Activated naive CD4-positive, alpha-beta T cell treated with Interleukin-2 at 50 U/mL for 16 hours (primary cell): ENCODE results near the gene MED13L.

Experiments used
- DNase-seq: peaks from one replicate; pipeline ENCODE4 v3.0.0-alpha.2; 2020

Gene MED13L

GRCh38 chr12:116076399-116076798 is 201.1 kb downstream of the MED13L start:
- DNase-seq = no peak

DNA sequence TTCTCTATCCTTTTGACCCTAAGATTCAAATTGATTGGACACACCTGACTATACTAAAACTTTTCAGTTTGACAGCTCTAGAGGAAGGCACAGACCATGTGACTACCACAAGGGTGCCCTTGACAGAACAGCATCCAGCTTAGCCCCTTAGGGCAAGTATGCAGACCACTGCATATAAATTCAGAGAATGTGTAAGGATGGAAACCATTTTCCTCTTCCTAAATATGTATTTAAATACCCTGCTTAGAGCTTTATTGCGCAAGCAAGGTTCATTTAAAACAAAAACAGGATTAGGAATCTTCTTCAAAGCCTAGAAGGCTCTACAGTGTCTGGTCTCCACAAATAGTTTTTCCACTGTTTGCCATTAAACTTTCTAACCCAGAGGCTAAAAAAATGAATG is 202.8 kb downstream of the MED13L start:
- no peak for DNase-seq

DNA sequence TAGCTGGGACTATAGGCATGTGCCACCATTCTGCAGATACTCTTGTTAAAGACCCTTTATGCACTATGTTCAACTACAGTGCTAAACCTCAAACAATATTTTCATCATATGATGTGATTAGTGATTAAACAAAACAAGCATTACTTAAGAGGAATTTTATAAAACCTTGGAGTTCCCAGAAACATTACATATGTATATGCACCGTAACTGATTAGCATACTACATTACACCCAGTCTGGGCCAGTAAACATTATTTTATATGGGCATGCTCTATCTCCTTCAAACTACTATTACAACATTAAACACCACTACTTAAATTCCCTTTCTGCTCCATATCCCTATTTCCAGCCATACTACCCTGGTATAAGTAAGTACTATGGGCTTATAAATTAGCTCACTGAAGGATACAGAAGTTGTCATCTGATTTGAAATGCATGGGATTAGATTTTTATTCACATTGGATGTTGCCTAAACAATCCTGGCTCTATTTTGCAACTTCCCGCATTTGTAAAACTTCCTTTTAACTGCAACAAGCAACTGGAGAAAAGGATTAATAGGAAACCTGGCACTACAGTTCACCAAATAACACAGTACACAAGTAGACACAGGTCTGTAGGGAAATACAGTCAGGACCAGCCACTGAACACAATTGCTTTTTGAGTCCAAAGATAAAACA is 205.8 kb downstream of the MED13L start:
- DNase-seq = no peak

GRCh38 chr12:116070444-116070843 is 207.0 kb downstream of the MED13L start:
- DNase-seq = no peak

DNA sequence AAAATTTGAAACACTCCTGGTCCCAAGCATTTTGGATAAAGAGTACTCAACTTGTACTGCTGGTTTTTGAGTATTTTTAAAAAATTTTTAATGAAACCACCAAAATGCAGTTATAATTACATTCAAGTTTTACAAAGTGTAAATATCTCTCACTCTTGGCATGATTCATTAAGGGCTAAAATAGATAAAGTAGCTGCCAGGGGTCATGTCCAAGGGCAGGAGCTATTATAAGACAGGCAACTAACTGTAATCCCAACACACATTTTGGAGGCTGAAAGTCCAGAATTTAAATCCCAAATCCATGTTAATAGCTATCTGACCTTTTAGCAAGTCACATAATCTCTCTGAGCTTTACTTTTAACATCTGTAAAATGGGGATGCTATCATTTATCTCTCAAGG is 207.6 kb downstream of the MED13L start:
- no peak for DNase-seq

- DNase-seq = no peak
Measured at GRCh38 chr12:116068853-116069252, 208.6 kb downstream of the MED13L start.

- no peak for DNase-seq
Measured at GRCh38 chr12:116068371-116068770, 209.1 kb downstream of the MED13L start.

GRCh38 chr12:116067892-116068291 is 209.6 kb downstream of the MED13L start:
- DNase-seq = no peak

DNA sequence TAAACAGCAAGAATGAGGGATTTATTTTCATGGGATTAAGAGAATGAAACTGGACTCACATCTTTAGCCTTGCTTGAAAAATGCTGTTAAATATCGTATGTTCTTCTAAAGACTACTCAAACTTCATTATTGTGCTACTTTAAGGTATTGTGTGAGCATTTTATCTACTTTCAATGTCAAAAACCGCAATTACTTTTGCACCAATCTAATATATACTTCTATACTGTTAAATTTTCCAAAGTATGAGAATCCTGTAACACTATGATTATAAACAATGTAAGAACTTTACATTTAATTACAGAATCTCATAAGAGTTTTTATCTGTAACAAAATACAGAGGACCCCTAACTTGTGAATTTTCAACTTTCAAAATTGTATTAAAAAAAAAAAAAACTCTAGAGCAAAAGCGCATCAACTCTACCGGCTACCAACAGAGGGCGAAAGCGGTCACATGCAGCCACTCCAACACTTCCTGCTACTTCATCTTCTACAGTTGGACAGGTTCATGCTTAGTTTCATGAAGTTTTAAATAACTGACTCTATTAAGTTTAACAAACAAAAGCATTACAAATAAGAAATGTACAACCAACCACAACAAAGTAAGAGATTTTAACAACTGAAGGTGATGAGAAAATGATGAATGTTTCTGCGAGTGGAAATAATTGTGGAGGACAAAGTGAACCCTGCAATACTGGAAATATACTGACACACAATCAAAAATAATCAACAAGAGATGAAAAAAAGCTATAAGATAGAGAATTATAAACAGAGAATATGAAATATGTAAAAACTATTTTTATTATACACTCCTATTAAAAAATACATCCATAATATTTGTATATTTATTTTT is 210.9 kb downstream of the MED13L start:
- DNase-seq = peak; percentile 55

DNA sequence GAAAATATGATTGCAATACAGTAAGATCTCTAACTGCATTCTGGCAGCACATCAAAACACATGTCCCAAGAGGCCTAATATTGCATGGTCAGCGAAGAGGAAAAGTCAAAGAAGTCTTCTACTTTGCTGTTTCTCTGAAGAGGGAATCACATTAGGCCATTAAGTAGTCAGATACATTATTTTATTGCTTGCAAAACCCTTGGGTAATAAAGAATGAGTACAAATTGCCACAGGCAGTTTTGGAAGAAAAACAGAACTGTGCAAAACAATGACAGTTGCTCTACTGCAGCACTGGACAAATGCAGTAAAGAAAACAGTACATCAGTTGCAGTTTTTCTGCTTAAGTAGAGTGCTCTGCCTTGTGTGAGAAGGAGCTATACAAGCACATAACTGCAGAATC is 211.9 kb downstream of the MED13L start:
- DNase-seq = no peak

- no peak for DNase-seq
Measured at GRCh38 chr12:116064493-116064892, 213.0 kb downstream of the MED13L start.

DNA sequence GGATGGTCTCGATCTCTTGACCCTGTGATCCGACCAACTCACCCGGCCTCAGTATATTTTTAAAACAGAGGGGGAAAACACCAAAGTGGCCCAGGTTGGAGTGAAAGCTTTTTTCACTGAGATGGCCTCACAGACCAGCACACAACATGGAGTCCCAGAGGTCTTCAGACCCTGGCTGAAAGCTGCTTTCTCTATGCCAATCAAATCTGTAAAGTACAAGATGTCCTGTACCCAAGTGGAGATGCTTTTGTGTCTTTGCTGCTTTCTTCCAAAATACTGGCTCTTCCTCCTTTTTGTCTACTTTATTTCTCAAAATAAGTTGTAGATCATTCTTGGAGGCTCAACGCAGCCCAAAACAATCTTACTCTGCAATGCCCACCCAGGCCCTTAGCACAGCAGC is 214.8 kb downstream of the MED13L start:
- DNase-seq = no peak

GRCh38 chr12:116060764-116061163 is 216.7 kb downstream of the MED13L start:
- no peak for DNase-seq

- no peak for DNase-seq
Measured at GRCh38 chr12:116059904-116060303, 217.6 kb downstream of the MED13L start.

DNA sequence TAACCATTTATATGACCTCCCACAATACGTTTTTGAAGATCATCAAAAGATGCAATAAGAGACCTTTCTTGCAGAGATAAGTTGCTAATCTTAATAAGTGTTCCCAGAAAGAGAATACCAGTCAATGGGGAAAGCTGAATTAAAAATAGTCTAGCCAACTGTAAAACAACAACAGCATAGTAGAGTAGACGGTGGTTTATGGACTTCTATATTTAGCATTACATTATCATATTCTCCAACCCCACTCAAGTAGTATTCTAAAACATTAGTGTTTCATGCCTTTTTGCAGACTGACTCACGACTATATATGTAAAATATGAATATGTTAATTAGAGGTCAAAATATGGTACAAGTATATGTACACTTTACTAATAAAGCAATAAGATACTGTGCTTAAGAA is 218.9 kb downstream of the MED13L start:
- DNase-seq = no peak

GRCh38 chr12:116057356-116057755 is 220.1 kb downstream of the MED13L start:
- DNase-seq = no peak

- DNase-seq = no peak
Measured at GRCh38 chr12:116055895-116056607, 221.4 kb downstream of the MED13L start.

GRCh38 chr12:116054280-116054679 is 223.2 kb downstream of the MED13L start:
- DNase-seq = no peak

GRCh38 chr12:116053479-116054200 is 223.9 kb downstream of the MED13L start:
- no peak for DNase-seq

DNA sequence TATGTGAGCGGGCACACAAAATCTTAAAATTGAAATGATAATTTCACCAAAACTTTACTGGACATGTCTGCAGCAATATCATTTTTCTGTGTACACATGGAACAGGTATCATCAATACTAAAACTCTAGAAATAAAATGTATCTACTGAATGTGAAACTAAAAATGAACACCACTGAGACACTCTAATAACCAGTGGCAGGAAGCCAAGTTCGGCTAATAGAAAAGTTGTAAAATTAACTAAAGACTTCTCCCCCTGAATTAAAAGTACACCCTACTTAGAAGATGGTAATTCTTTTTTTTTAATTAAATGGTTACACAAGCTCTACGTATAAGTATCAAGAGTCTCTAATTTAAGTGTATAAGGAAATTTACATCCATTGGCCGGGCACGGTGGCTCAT is 227.2 kb downstream of the MED13L start:
- DNase-seq = no peak

GRCh38 chr12:116048879-116049278 is 228.6 kb downstream of the MED13L start:
- DNase-seq = no peak

GRCh38 chr12:116046039-116046438 is 231.5 kb downstream of the MED13L start:
- DNase-seq = no peak

- no peak for DNase-seq
Measured at GRCh38 chr12:116045150-116045549, 232.3 kb downstream of the MED13L start.
